ENCODE data around the gene TEX44.

Gene TEX44

DNA sequence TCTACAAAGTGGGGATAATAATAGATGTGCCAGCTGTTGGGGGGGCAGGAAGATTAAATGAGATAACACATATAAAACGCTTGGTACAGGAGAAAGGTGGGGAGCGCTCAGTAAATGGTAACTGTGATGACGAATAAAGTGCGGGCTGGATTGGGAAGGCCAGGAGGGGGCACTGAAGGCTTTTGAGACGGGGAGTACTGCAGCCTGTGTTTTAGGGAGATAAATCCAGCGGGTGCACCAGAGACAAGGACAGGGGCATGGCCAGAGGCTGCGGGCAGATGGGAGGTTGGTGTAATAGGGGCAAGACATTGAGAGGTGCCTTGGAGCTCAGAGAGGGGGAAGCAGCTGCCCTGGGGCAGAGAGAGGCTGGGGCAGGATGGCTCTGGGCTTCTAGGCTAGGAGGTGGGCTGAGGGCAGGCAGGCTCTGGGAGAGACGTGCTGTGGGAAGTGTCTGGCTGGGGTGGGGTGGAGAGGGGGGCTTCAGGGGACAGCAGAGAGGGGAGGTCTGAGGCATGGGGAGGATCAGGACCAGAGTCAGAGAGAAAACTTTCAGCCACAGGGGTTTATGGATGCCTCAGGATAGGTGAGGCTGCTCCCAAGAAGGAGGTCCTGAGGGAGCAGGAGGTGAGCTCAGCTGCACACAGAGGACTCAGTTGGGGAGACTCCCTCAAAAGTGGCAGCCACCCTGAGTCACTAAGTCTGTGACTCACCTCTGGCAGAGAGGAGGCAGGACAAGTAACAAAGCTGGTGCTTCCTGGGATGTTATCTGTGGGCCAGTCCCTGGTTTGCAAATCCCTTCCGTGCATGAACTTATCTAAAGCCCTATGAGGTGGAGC, 18.8 kb downstream of the TEX44 start:
- peak; percentile 77 for DNase-seq

DNA sequence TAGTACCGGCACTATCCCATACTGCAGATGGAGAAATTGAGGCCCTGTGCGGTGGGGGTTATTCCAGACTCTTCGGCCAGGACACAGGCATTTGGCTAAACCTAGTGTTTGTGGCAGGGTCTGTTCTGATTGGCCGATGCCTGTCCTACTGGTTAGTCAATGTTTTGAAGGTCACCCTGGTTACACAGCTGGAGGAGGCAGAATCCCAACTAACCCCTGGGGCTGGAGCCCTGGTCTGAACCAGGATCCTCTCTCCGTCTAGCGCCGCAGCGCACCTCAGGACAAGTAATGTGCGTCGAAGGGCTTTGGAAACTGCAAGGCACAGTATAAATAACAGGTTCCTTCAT, 19.4 kb downstream of the TEX44 start:
- DNase-seq = peak; percentile 43

GRCh38 chr2:231612456-231613330, 20.0 kb downstream of the TEX44 start:
- DNase-seq = peak; percentile 98

GRCh38 chr2:231613331-231613662, 20.6 kb downstream of the TEX44 start:
- no peak for DNase-seq

DNA sequence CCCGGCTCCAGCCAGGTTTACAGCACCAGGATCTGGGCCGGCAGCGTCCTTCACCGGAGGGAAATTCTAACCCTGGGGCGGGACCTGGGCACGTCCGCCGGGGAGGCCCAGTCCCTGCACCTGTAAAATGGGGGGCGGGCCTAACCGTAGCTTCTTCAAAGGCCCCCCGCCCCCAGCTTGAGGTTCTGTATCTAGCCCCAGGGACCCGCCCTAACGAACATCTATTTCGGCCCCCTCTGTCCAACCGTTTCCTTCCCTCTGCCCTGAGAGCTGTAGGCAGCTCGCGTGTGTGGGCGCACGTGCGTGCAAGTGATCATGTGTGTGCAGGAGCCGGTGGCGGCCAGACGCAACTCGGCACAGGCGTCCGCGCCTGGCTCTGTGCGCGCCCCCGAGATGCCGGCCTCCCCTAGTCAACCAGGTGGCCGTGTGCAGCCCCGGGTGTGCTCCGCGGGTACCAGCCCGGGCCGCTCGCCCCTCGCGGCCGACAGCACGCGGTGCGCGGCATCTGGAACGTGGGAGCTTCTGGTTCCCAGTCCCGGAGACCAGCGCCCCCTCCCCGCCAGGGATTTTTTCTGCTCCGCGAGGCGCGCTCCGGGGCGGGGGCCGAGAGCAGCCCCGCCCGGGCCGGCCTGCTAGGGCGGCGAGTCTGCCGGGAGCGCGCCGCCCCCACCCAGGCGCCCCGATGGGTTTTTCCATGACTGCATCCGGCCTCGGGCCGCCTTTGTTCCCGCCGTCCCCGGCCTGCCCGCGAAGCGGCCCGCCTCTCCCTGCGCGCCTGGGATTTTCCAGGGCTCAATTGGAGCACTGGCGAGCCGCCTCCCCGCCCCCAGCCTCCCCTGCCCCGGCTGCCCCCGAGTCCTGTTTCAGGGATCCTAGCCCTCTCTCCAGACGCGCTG, 21.2 kb downstream of the TEX44 start:
- DNase-seq = peak; percentile 93

DNA sequence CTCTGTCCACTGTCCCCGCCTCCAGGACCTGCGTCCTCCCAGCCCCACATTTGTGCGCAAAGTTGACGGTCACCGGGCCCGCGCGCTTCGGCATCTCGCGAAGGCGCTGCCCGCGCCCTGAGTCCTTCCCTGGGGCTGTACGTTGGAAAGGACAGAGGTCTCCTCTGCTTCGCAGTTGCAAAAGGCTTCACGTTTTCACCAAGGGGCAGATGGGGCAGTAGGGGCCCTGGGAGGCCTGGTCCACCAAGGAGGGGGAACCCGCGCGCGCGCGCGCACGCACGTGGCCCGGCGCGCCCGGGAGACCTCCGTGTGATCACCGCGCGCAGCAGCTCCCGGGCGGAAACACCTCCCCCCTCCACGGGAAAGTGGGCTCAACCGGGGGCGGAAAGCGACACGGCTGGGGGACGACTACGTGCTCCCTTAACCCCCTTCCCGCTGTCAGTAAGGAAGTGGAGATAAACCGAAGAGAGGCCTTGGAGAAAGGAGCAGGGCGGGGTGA, 21.9 kb downstream of the TEX44 start:
- peak; percentile 64 for DNase-seq

DNA sequence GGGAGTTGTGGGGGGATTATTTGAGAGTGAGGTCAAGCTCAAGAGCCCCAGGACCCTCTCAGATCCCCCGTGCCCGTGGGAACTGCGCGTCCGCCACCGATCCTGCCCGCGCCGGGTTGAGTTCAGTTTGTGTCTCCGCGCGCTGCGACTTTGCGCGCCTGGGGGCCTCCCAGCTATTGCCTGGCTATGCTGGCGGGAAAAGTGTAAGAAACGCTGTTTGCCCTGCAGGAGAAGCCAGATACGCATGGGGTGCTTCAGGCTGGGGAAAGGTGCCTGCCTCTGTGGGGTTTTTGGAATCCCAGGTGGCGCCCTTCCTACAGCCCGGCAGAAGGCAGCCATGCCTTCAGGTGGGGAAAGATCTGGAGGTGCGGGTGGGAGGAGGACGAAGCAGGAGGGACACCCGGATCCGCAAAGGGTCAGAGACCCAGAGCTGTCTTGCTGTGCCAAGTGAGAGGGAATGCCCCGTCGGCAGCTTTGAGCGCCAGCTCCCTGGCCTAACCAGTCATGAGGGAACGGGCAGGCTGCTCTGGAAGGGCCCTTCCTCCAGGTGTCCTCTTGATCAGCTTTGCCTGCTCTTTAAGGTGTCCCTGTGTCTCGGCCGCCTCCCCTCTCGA, 22.5 kb downstream of the TEX44 start:
- peak; percentile 25 for DNase-seq

DNA sequence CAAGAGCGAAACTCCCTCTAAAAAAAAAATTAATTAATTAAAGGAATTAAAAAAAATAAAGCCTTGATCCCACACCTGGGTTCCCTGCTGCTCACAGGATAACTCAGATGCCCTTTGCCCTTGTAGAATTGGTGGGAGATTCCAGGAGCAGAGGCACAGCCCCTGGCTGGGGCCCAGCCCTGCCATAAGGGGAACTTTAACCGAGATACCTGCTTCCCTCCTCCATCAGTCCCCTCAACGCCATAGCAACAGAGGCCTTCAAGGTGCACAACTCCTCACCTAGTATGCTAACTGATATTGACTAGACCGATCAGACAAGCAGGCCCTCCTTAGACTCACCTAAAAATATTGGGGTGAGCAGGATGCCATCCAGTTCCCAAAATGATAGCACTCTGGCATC, 23.6 kb downstream of the TEX44 start:
- no peak for DNase-seq

DNA sequence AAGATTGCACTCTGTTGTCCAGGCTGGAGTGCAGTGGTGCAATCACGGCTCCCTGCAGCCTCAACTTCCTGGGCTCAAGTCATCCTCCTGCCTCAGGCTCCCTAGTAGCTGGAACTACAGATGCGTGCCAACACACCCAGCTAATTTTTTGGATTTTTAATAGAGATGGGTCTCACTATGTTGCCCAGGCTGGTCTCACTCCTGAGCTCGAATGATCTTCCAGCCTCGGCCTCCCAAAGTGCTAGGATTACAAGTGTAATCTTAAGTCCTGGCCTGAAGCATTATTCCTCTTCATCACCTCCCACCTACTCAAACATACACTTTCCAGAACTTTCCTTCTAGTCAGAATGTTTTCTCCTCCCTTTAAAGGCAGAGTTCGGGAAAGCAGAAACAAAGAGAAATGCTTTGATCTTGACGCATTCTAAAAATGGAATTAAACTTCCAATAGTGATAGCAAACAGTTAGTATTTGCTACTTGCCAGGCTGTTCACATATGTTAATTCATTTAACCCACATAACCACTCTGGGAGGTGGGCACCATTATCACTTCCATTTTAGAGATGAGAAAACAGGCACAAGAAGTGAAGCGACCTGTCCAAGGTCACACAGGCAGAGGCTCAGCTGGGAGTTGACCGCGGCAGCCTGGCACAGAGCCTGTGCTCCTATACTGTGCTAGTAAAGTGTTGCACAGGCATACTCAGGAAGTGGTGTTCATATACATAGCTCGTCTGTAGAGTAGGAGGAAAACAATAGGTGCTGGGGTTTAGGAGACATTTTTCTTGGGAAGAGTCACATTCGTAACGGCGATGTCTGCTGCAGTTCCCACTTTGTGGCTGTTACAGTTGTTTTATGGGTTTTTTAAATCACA, 24.6 kb downstream of the TEX44 start:
- DNase-seq = no peak

GRCh38 chr2:231621051-231621879, 28.6 kb downstream of the TEX44 start:
- no peak for DNase-seq

GRCh38 chr2:231622963-231623362, 30.3 kb downstream of the TEX44 start:
- DNase-seq = no peak

GRCh38 chr2:231626449-231626848, 33.8 kb downstream of the TEX44 start:
- no peak for DNase-seq

DNA sequence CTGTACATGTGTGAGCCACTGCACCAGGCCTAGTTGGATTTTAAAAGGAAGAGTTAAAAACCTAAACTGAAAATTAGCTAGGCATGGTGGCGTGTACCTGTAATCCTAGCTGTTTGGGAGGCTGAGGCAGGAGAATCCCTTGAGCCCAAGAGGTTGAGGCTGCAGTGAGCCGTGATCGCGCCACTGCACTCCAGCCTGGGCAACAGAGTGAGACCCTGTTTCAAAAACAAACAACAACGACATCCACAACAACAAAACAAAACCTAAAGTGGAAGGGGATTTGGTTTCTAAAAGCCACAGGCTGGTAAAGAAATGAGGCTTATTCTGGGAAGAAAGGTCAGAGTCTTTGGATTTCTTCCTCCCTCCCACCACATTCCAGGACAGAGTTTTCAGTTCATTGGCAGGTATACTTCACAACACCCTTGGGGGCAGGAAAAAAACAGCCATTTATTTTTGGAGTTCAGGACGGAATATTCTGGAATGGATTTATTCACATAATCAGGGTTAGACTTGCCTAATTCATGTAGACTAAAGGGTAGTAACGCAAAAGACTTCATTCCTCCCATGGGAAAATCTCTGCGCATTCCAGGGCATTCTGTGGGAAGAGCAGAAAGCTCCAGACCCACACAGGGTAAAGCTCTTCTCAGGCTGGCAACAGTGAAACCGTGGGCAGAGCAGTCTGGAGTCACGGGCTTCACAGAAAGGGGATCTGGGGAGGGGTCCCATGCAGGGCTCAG, 34.9 kb downstream of the TEX44 start:
- no peak for DNase-seq

DNA sequence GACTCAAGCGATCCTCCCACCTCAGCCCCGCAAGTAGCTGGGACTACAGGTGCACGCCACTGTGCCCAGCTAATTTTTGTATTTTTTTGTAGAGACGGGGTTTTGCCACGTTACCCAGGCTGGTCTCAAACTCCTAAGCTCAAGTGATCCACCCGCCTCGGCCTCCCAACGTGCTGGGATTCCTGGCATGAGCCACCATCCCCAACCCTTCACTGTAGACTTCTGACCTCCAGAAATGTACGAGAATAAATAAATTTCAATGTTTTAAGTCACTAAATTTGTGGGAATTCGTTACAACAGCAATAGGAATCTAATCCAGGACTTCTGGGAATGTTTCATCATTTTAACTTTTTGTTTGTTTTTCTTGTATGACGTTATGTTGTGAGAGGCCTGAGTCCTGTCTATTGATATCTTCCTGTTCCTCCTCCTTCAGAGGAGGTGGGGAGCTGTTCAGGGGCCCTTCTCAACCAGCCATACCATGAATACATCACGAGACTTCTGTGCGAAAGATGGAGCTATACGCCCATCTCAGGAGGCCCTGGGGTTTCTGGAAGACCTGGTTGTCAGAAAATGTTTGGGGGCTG, 40.0 kb downstream of the TEX44 start:
- DNase-seq = no peak

GRCh38 chr2:231633241-231633976, 40.7 kb downstream of the TEX44 start:
- DNase-seq = no peak

- DNase-seq = no peak
Measured at GRCh38 chr2:231634412-231634811, 41.7 kb downstream of the TEX44 start.

- DNase-seq = no peak
Measured at GRCh38 chr2:231634951-231635875, 42.5 kb downstream of the TEX44 start.

- no peak for DNase-seq
Measured at GRCh38 chr2:231640241-231640640, 47.6 kb downstream of the TEX44 start.

Measured in activated CD4-positive, alpha-beta T cell treated with anti-CD3 and anti-CD28 coated beads for 48 hours (primary cell).